ENCODE data around the gene CHI3L1. TPM values are rescaled to one million over a fixed set of nuclear protein-coding genes. Genes with fewer than 3 reads are reported as not detected.

The CHI3L1 gene
- total RNA-seq, 4 donors from 2014 or later: 6.2 to 28.2 (median 21.2) TPM; not detected in 1

DNA sequence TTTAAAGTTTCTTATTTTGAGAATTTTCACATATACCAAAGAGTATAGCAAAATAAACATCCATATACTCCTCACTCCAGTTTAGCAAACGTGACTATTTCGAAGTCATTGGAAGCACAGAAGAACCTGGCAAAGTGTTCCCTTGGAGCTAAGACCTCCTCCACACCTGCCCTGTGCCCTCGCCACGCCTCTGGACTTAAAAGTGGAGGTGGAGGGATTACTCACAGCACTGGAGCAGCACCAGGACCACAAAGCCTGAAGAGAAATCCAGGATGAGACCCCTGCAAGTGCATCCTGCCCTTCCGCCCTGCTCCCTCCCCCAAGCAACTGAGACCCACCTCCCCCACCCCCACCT is 436 bp downstream of the CHI3L1 start:
- H3K4me3 ChIP-seq: no peak overlapping the region
- intact Hi-C loops (cut with DNase I; ENCODE audit: low total_unique reads): no loop called here
- peak overlapping the region in 1 of 2 donors; percentile 77 for H3K27ac ChIP-seq

DNA sequence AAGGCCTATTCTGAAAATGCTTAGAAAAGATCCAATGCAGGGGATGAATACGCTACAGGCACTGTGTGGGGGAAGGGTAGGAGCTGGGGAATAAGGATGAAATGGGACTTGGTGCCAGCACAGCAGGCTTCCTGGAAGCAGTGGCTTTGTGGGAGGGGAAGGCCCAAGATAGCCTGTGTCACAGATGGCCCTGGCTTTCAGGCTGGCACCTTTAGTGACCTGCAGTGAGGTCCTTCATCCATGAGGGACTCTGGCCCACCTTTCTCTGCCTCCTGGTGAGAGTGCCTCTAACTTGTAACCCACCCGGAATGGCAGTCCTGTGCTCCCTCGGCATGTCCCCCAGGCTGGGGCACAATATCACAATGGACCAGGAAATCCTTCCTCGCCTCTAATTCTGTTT is 919 bp downstream of the CHI3L1 start:
- Histone ChIP-seq H3K27me3 (no peaks in the 10 kb centered on the region), H3K9me3 (no peaks in the 10 kb centered on the region), H3K36me3 (no peaks in the 10 kb centered on the region), H3K4me3 (no peak overlapping the region), H3K4me1 (peaks cover 0 to 6% of the 10 kb centered on the region in 2 donors), H3K27ac (no peak overlapping the region)
- DNase-seq: no peak
- no peak for TF ChIP-seq POLR2A (IDR thresholded peaks at IDR 0.05)
- no peak for TF ChIP-seq CTCF (IDR thresholded peaks at IDR 0.05)
- intact Hi-C loops (cut with DNase I; ENCODE audit: low total_unique reads): no loop called here

More for the DNA sequence above, 436 bp downstream of the CHI3L1 start:
- DNase-seq: no peak
- Histone ChIP-seq H3K4me1 (peaks cover 0 to 6% of the 10 kb centered on the region in 2 donors), H3K27me3 (no peaks in the 10 kb centered on the region), H3K9me3 (no peaks in the 10 kb centered on the region), H3K36me3 (no peaks in the 10 kb centered on the region)
- TF ChIP-seq POLR2A (IDR thresholded peaks at IDR 0.05) (no peak), CTCF (IDR thresholded peaks at IDR 0.05) (no peak)

- Histone ChIP-seq H3K27ac (no peak overlapping the region), H3K36me3 (no peaks in the 10 kb centered on the region), H3K4me3 (no peak overlapping the region), H3K4me1 (peaks cover 0 to 6% of the 10 kb centered on the region in 2 donors), H3K9me3 (no peaks in the 10 kb centered on the region), H3K27me3 (no peaks in the 10 kb centered on the region)
- no peak for DNase-seq
- intact Hi-C loops (cut with DNase I; ENCODE audit: low total_unique reads): no loop called here
- no peak for TF ChIP-seq POLR2A (IDR thresholded peaks at IDR 0.05)
- TF ChIP-seq CTCF (IDR thresholded peaks at IDR 0.05): no peak
Observed at GRCh38 chr1:203185061-203185461, 1.4 kb downstream of the CHI3L1 start.

- no peak for DNase-seq
- H3K27me3 ChIP-seq: no peaks in the 10 kb centered on the region
- peaks cover 0 to 6% of the 10 kb centered on the region in 2 donors for H3K4me1 ChIP-seq
- no peak for TF ChIP-seq CTCF (IDR thresholded peaks at IDR 0.05)
- no peak for TF ChIP-seq POLR2A (IDR thresholded peaks at IDR 0.05)
- no peak overlapping the region for H3K4me3 ChIP-seq
- intact Hi-C loops (cut with DNase I; ENCODE audit: low total_unique reads): no loop called here
- H3K36me3 ChIP-seq: no peaks in the 10 kb centered on the region
- H3K9me3 ChIP-seq: no peaks in the 10 kb centered on the region
- no peak overlapping the region for H3K27ac ChIP-seq
Observed at GRCh38 chr1:203184467-203184866, 2.0 kb downstream of the CHI3L1 start.

- DNase-seq: no peak
- no peak overlapping the region for H3K27ac ChIP-seq
- no peak overlapping the region for H3K4me3 ChIP-seq
- TF ChIP-seq POLR2A (IDR thresholded peaks at IDR 0.05) (no peak), CTCF (IDR thresholded peaks at IDR 0.05) (no peak)
- H3K27me3 ChIP-seq: no peaks in the 10 kb centered on the region
- no peaks in the 10 kb centered on the region for H3K9me3 ChIP-seq
- no peaks in the 10 kb centered on the region for H3K36me3 ChIP-seq
- H3K4me1 ChIP-seq: peaks cover 0 to 6% of the 10 kb centered on the region in 2 donors
- intact Hi-C loops (cut with DNase I; ENCODE audit: low total_unique reads): no loop called here
Observed at GRCh38 chr1:203183828-203184227, 2.7 kb downstream of the CHI3L1 start.
